ENCODE data around the gene OBI1.

OBI1 gene

DNA sequence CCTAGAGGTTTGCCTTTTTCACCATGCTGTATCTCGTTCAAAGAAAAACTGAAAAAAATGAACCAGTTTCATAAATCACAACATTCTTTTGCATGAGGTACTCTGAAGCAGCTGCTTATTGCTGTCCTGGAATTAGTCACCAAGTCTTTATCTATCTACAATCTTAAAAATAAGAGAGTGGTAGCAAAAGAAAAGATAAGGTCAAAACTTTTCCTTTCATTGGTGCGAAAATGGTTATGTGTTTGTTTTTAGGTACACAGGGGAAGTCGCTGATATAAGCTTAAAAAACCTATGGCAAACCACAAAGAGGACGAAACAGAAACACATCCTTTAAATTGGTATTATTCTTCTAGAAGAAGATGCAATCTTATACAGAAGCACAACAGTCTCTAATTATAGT, 20.7 kb downstream of the OBI1 start:
- DNase-seq = no peak

DNA sequence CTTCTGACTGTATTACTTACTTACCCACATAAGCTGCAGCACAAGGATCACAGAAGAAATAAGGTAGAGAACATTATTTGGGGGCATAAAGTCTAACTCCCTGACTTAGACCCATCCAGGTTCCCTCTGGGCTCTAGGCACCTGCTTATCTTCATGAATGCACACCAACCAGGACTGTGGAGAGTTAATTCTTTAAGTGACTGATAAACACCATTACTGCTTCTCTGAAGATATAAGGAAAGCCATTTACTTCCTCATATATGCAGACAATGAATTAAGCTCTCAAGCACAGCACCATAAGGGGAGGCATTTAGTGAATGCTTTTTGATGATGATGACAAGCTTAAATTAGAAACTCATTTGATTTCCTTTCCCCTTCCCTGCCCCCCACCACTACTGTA, 22.5 kb downstream of the OBI1 start:
- DNase-seq = no peak

DNA sequence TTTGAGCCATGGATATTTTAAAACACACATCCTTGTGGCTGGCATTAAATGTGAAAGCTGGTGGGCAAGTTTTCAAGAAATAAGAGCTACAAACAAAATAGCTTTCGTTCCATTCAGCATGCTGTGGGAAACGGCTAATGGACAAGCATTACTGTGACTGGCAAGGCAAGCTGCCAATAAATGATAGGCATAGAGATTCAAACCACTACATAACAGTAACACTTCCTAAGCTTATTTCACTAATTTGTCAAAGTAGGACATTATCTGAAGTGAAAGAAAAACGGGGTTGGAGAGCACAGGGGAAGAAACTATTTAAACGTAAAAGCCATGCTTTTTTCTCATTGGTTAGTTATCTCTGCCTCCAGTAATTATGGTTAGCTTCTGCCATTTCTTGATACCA, 26.0 kb downstream of the OBI1 start:
- no peak for DNase-seq

DNA sequence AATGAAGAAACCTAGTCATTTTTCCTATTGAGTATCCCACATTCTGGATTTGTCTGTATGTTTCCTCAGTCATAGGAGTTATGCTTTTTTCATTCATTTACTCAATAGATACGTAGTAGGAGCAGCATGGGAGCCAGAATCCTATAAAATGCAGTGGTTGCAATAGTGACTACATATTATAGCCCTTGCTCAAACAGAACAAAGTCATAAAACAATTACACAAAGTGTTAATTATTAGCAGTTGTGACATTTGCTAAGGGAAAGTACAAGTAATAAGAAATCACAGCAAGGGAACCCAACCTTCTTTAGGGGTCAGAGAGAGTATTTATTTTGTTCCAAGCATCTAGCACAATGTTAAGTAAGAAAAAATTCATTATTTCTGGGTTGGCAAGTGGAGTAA, 27.9 kb downstream of the OBI1 start:
- DNase-seq = no peak

DNA sequence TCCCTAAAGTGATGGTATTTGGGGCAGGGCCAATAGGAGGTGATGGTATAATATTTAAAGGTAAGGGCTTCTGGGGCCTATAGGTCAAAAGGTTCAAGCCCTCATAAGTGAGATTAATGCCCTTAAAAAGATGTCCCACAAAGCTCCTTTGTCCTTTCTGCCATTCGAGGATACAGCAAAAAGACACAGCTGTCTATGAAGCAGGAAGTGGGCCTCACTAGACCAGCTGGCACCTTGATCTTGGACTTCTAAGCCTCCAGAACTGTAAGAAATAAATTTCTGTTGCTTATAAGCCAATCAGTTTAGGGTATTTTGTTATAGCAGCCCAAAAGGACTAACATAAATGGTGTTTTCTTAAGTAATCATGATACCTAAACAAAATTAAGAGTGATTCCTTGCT, 28.4 kb downstream of the OBI1 start:
- DNase-seq = no peak

DNA sequence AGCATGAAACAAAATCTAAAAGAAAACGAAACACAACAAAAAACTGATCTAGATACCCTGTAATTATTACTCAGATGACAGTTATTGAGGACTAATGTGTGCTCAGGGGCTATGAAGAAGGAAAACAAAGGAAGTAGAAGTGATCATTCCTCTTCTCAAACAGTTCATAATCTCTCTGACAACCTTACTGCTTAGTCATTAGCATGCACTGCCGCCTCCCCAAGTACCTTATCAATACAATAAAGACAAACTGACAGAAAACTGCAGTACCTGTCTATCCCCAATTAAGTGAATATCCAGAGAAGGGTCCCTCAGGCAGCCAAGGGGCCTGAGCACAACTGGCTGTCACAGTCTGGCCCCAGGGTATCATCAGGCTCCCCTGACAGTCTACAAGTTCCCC, 33.6 kb downstream of the OBI1 start:
- DNase-seq = no peak

DNA sequence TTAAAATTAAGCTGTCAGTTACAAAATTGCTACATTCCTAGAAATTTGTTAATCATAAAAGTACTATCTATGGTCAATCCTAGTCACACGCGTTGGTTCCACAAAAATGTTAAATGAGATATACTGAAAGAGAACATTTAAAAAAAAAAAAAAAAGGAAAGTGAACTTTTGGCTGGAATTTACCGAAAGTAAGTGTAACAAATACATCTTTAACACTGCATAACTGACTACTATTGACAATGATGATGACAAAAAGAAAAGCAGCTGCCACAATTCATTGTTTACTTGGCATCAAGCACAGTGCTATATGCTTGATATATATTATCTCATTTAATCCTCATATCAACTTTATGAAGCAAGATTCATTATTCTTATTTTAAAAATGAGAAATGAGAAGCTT, 35.8 kb downstream of the OBI1 start:
- DNase-seq = no peak

DNA sequence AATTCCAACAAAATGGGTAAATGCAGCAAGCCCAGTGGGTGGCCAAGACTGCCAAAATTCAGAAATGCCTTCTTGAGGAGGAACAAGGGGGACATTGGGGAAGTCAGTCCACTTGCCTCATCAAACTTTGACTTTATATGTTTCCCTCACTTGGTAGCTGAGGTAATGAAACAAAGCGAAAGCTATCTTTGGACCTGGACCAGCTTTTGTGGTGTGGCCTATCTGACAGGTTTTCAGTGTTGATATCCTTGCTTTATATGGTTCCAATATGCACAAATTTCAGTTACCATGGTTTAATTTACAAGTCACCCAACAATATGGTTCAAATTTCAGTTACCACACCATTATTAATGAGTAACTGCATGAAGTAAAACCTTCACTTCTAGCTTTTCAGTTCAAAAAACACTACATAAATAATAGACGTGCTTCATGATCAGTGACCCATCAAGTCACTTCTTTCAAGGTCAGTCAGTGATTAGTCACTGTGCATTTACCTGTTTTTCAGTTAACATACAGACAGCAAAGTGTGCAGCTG, 38.0 kb downstream of the OBI1 start:
- DNase-seq = no peak

DNA sequence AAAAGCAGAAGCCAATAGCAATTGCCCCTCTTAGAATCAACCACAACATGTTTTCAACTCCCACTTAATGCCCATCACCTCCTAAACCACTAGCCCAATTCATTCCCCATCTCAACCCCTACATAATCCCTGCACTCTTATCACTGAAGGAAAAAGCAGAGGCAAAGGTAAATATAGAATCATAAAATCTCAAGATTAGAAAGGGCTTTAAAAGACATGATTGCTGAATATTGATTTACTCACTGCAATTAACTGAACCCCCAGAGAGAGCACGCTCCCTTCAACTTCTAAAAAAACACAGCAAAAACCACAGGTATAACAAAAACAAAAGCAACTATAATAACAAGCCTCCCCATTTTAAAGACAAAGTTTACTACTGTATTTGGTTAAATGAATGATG, 40.5 kb downstream of the OBI1 start:
- no peak for DNase-seq

DNA sequence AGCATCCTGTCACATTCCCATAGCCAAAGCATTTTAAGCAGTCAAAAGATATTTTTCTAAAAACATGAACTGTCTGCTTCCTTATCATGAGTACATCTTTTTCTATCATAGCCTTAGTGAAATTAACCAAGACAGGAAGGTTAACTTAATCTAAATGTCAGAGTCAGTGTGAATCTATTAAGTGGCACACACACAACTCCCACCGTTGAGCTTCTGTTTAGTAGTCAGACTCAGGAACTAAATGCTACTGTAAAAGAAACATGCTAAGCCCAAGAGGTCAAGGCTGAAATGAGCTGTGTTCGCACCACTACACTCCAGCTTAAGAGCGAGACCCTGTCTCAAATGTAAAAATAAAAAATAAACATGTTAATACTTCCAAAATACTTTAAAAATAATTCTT, 47.9 kb downstream of the OBI1 start:
- DNase-seq = no peak

DNA sequence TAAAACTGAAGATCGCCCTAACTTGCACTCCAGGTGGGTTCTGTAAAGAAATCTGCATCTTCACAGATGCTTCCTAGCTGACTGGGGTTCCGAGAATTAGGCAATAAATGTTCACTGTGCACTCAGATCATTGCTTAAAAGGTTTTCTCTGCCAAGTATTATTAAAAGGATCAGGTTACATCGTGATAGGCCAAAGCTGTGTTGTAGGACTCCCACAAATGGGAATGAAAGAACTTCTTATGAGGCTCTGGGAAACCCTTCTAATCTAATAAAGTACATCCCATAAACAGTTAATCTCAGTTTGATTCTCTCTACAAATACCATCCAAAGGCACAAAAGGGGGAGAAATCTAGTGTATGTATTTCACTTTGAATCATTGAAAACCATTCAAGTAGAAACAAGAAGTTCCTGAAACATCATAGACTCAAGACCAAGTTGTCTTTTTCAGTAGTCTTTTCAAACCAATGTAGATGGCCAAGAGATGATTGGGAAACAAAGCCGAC, 48.5 kb downstream of the OBI1 start:
- DNase-seq = no peak

DNA sequence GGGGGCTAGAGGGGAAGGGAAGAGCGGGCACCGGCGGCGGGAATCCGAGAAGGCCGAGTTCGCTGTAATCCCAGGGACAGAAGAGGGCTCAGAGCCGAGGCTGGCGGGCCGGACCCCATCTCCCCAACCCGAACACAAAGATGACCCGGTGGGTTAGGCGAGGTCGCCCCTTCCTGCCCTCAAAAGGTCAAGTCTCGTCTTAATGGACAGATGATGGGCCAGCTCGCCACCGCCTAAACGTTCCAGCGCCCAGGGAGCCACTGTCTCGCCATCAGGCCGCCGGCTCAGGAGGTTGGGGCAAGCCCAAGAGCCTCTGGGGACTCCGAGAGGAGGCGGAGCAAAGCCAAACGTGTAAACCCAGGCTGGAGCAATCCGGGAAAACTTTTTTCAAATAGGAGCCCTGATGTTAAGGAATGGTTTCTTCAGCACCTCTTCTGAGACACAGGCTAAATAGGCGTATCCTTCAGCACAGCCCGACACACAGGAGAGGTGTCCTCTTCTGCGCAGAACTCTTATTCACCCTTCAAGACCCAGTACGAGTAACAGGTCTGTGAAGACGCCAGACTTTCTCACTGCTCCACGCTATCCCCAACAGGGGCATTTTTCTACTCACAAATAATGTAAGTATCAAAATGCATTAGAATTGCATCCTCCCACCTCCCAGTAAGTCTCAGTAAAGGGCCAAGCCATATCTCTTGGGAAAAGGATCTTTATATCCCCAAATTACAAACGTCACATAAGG, 49.3 kb downstream of the OBI1 start:
- DNase-seq = no peak

DNA sequence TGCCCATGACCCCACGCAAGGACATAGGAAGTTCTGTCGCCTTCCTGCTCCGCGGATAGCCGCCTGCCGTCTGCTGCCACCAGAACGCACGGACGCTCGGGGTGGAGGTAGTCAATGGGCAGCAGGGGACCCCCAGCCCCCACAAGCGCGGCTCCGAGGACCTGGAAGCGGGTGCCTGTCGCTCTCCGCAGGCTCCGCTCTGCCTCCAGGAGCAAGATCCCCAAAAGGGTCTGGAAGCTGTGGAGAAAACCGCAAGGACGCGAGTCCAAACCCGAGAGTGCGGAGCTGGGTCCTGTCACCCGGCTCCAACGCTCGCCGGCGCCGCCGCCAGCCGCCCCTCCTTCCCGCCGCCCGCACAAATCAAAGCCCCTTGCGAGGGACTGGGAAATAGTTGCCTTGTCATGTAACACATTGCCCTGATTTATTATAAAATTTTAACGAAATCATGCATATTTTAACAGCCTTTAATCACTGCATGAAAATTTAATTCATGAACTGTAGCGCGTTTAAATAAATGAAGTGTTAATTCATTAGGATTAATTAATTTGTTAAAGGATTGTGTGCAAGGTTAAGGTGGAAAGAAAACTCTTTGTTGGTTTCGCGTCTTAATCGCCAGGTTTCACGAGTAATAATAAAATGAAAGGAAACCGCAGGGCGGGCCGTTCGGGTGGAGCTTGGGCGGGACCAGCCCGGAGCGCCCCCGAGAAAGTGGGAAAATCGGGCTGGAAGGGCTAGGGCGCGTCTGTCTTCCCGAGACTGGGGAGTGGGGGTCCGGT, 50.1 kb downstream of the OBI1 start:
- no peak for DNase-seq

DNA sequence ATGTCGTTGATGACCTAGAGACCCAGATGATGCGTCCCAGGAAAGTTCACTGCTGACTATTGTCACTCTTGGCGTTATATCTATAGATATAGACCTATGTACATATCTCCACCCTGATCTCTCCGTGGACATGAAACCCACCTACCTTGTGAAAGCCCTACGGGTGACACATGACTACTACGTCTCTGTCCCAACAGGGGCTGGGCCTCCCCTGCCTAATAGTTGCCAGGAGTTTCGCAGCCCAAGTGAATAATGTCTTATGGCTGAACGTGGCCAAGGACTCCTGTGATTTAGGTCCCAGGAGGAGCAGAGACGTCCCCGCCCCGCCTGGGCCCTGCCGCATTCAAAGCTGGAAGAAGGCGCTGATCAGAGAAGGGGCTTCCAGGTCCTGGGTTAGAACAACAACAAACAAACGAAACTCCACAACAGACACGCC, 50.7 kb downstream of the OBI1 start:
- no peak for DNase-seq

DNA sequence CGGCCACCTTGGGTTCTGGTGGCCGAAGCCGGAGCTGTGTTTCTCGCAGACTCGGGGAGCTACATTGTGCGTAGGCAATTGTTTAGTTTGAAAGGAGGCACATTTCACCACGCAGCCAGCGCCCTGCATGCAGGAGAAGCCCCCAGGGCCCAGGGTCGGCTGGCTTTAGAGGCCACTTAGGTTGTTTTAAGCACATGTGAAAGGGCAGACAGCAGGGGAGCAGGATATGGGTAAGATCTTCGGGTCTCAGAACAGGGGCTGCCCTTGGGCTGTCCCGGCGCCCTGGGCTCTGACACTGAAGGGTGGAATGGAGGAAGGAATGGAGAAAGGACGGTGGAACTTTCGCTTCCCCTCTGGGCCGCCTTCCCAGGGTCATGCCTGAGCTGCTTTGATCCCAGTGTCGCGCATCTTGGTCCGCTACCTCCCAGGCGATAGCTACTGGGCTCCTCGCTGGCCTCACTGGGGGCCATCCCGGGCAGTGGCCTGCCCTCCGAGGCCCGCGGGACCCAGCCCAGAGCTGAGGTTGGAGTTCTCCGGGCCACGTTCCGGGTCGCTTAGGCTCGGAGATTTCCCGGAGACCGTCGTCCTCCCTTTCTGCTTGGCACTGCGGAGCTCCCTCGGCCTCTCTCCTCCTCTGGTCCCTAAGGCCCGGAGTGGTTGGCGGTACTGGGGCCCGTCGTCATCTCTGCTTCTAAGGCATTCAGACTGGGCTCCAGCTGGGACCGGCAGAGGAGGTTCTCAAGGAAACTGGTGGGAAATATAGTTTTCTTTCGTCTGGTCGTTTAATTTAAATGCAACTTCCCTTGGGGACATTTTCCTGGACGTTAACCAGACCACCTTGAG, 51.3 kb downstream of the OBI1 start:
- DNase-seq = no peak

DNA sequence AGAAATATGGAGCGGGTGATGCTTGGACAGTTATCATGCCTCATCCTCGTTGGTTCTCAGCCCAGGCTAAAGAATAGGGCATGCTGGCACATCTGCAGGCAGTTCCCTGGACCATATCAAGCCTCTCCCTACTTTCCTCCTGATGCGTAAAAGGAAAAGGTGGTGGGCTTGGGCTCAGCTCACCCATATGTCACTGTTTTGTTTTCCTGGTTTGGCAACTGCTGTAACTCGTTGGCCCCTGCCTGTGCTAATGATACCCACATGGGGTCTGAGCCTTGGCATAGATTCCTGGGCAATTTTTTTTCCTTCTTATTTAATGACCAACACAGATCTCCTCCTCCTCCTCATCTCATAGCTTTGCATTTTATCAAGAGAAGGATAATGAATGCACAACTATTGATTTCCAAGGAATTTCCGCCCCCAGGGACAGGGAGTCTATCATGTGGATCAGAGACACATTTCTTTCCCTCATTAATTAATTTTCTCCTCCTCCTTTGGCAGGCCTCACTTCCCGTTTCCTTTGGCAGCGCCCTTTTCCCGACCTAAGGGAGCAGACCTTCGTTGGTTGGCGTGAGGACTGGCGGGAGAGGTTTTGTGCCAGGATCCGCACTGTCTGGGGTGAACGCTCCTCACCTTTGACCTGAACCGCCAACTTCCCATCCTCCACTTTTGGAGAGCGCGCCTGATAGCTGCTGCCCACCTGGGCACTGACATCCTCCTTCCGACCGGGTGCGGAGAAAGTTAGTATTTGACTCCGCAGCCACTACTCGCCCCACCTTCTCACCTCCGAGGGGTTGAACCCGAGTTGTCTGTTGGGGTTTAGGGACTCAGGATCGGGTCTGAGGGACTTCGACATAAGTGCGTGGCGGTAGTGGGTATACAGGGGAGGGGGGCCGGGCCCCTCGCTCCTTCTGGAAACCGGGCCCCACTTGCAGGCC, 52.2 kb downstream of the OBI1 start:
- DNase-seq = no peak

DNA sequence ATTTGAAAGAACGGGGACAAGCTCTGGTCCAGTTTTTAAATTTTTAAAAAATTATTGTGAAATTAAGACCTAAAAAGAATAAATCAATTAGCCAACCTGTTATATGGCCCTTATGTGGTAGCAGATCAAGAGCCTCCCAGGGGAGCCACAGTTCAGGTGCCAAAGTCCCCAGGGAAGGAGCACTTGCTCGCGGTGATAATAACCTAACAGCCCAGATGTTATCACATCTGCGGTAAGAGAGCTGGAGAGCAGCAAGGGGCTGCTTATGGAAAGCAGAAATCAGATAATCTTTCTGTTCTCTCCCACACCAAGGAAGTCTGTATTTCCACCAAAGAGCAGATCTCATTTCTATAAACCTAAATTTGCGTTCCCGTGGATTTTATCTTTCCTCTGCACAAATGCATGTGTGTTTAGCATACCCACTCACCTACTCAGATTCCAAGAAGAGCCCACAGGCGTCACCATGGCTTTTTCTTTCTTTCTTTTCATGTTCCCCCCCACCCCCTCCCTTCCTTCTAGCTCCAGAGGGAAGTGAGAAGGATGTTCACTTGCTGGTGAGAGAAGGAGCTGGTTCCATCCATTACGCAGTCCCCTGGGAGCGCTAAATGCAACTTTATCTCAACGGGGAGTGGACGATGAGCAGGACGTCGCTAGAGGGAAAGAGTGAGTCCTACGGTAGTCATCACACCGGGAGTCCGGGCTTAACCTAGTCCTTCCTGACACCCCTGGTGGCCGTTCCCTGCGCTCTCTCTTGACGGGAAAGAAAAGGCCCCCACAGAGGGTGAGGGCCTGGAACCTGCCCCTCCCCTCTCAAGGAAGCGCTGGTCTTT, 54.0 kb downstream of the OBI1 start:
- no peak for DNase-seq

DNA sequence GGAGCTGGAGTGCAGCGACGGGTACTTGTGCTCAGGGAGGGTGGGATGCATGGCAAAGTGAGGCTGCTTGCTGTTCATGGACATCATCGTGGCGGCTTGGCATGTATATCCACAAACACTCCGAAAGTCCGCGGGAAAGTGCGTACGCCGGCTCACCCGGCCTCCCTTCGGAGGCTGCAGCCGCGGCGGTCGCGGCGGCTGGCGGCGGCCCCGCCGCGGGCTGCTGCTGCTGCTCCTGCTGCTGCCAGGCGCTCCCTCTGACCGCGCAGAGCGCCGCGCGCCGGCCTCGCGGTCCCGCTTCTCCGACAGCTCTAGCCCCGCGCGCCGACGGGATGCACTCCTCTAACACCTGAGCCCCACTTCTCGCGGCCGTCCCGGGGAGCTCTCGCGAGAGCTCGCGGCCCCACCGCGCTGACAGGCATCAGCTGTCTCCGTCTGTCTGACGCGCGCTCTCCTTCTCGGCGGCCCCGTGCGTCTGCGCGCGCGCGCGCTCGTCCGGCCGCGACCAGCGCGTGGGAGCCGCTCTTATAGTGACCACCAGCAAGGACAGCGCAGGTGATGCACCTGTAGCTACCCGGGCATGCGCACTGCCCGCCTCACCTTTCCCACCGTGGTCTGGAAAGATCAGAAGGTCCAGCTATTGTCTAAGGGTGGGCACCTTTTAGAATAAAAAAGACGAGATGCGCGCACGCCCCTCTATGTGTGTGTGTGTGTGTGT, 55.6 kb downstream of the OBI1 start, which contains the start of gene POU4F1:
TSS of gene POU4F1 (minus strand) at position 313 of the 718 bp plus-strand sequence. CDS start at position 87, 226 bp downstream.
- DNase-seq = peak; percentile 33

DNA sequence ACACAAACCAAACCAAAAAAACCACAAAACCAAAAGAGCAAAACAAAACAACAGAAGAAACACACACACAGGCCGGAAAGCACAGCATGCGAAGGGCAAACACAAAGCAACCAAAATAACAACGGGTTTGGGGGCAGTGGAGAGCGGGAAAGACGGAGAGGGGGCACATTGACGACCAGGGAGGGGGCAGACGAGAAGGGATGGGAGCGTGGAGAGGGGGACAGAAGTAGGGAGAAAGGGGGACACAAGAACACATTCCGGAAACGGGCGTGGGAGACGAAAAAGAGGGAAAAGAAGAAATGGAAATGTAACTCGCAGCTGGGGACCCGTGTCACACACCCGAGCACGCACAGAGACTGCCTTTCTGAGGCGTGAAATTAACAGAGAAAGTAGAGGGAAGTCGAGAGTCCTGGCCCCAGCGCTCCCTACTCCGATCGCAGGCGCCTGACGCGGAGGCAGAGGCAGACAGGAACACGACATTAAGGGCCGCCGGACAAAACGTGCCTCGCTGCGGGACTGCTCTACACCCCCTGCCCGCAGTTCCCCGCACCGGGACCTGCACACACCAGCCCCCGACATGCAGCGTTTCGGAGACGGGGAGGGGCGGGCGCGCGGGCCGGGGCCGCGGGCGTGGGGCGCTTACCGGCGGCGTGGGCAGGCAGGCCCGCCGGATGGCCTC, 56.3 kb downstream of the OBI1 start:
- DNase-seq = no peak

All from NCI-H510A treated with DMSO at 0.1 percent for 48 hours (cell line).